ENCODE results near the gene TNIP2. TPM values are rescaled to one million over a fixed set of nuclear protein-coding genes. Genes with fewer than 3 reads are reported as not detected.

The TNIP2 gene
- total RNA-seq, 4 donors from 2014 or later, result 91.8 to 203 (median 129) TPM

DNA sequence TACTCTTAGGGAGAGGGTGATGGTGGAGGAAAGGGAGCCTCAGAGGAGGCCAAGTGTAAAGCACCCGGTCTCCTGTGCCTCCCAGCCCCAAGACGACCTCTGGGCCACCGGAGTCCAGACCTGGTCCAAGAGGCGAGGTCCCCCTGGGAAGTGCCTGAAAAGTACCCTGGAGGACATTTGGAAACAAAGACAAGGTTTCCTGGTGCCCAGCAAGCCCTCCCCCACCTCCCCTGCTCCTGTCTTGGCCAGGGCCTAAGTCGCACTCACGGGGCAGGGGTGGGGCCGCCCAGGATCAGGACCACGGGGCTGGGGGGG, 36.2 kb upstream of the TNIP2 start:
- Histone ChIP-seq H3K36me3 (no peaks in the 10 kb centered on the region), H3K4me3 (no peak overlapping the region), H3K9me3 (no peaks in the 10 kb centered on the region), H3K4me1 (peaks cover 34 to 63% (median 52%) of the 10 kb centered on the region in 4 donors), H3K27ac (peak overlapping the region; percentile 12 to 84 (median 80)), H3K27me3 (no peaks in the 10 kb centered on the region)
- intact Hi-C loops (cut with DNase I; ENCODE audit: low total_unique reads) (no loop called here), in situ Hi-C loops (cut with MboI; ENCODE audit: low pct_ligation_motif_present in 1 of 4, low pct_unique_long_range_greater_than_20kb in 1 of 4, low sequenced_read_pairs in 3 of 4) (no loop called here)
- DNase-seq, result no peak
- WGBS, 2 donors (ENCODE audit: low coverage in 1 of 2), result 87% methylated on average over 6 of the region's 8 CpGs; no CpG with 5 or more reads in 1 of the 2 donors
- no peak for TF ChIP-seq POLR2A (IDR thresholded peaks at IDR 0.05)
- no peak for TF ChIP-seq EP300 (IDR thresholded peaks at IDR 0.05; ENCODE audit: low read depth)
- TF ChIP-seq POLR2AphosphoS5 (IDR thresholded peaks at IDR 0.05), result no peak
- TF ChIP-seq, protein P1, sequence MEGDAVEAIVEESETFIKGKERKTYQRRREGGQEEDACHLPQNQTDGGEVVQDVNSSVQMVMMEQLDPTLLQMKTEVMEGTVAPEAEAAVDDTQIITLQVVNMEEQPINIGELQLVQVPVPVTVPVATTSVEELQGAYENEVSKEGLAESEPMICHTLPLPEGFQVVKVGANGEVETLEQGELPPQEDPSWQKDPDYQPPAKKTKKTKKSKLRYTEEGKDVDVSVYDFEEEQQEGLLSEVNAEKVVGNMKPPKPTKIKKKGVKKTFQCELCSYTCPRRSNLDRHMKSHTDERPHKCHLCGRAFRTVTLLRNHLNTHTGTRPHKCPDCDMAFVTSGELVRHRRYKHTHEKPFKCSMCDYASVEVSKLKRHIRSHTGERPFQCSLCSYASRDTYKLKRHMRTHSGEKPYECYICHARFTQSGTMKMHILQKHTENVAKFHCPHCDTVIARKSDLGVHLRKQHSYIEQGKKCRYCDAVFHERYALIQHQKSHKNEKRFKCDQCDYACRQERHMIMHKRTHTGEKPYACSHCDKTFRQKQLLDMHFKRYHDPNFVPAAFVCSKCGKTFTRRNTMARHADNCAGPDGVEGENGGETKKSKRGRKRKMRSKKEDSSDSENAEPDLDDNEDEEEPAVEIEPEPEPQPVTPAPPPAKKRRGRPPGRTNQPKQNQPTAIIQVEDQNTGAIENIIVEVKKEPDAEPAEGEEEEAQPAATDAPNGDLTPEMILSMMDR (IDR thresholded peaks at IDR 0.05), result no peak

DNA sequence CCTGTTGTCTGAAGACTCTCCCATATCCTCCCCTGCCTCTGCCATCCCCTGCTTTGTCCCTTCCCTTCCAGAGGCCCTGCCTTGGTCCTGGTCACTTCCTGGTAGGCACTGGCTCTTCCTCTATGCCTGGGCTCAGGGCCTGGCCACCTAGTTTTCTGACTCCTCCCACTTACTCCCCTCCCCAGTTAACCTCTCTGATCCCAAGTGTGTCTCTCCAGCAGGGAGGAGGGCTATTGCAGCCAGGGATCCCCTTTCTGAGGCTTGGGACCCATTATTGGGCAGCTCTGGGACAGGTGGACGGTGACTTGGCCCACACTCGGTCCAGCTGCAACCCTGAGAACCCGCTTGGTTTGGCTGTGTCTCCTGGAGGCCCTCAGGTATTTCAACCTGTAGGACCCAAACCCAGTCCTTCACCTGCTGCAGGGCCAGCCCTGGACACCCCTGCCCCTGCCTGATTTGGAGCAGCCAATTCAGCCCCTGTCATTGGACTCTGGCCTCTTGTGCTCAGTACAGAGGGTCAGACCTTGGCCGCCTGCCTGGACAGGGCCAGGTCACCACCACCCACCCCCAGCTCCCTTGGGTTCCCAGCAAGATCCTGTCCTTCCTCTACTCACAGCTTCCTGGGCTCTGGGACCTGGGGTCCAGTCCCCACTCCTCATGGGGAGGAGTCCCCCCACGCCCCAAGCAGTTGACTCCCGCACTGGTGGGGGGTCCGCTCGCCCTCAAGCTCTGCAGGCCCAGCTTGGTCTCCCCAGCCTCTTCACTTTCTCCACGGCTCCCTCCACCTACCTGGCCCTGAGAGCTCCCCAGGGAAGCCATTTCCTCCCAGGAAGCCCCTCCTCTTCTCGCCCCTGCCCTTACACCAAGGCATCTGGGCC, 35.6 kb upstream of the TNIP2 start:
- H3K9me3 ChIP-seq, result no peaks in the 10 kb centered on the region
- 98 to 100% methylated on average over 1 to 8 of the region's 10 CpGs for WGBS, 2 donors (ENCODE audit: low coverage in 1 of 2)
- intact Hi-C loops (cut with DNase I; ENCODE audit: low total_unique reads) (no loop called here), in situ Hi-C loops (cut with MboI; ENCODE audit: low pct_ligation_motif_present in 1 of 4, low pct_unique_long_range_greater_than_20kb in 1 of 4, low sequenced_read_pairs in 3 of 4) (no loop called here)
- TF ChIP-seq, protein P1 (IDR thresholded peaks at IDR 0.05), result no peak
- TF ChIP-seq POLR2AphosphoS5 (IDR thresholded peaks at IDR 0.05) (no peak), EP300 (IDR thresholded peaks at IDR 0.05; ENCODE audit: low read depth) (no peak), POLR2A (IDR thresholded peaks at IDR 0.05) (no peak)
- H3K36me3 ChIP-seq, result no peaks in the 10 kb centered on the region
- H3K27ac ChIP-seq, result peak overlapping the region in 3 of 4 donors; percentile 78 to 84 (median 82)
- peak; percentile 29 for DNase-seq
- no peak overlapping the region for H3K4me3 ChIP-seq
- H3K4me1 ChIP-seq, result peaks cover 28 to 60% (median 46%) of the 10 kb centered on the region in 4 donors
- no peaks in the 10 kb centered on the region for H3K27me3 ChIP-seq

DNA sequence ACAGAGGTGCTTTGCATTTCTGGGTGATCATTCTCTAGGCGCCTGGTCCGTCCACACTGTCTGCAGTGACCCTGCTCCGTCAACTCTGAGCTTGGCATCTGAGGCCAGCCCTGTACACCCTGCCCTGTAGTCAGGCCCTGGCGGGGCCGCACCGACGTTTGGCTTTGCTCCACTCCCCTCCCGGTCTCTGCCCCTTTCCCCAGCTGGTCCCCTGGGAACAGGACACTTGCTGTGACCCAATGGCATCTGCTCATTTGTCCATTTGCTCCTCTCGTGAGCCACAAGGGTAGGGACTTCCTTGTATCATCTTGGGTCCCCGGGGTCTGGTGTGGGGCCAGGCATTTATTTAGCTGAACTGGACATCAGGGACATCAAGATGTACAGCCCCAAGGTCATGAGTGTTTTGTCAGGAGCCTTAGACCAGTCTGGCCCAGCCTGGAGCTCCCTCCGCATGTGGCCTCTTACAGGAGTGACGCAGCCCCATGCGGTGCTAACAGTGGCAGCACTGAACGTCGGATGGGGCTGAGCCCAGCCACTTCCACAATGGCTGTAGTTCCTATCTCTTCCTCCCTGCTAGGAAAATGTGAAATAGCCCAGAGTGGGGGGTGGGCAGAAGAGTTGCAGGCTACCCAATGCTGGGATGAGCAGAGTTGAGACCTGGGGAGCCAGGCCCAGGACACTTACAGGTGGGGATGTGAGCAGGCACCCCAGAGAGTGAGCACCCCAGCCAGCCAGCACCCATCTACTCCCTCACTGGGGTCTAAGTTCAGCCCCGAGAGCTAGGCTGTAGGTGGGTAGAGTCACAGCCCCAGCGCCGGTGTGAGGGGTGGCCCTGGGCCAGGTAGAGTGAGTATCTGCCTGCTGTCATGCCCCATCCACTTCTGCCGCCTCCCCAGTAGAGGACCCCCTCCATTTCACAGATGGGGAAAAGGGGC, 34.7 kb upstream of the TNIP2 start:
- intact Hi-C loops (cut with DNase I; ENCODE audit: low total_unique reads), result no loop called here
- H3K27me3 ChIP-seq, result no peaks in the 10 kb centered on the region
- WGBS, 2 donors (ENCODE audit: low coverage in 1 of 2), result 70 to 79% methylated on average over 4 to 19 of the region's 19 CpGs
- no peak overlapping the region for H3K27ac ChIP-seq
- H3K36me3 ChIP-seq, result no peaks in the 10 kb centered on the region
- H3K4me1 ChIP-seq, result peaks cover 20 to 51% (median 37%) of the 10 kb centered on the region in 4 donors
- DNase-seq, result no peak
- in situ Hi-C loops (cut with MboI; ENCODE audit: low pct_ligation_motif_present in 1 of 4, low pct_unique_long_range_greater_than_20kb in 1 of 4, low sequenced_read_pairs in 3 of 4), result no loop called here
- TF ChIP-seq POLR2AphosphoS5 (IDR thresholded peaks at IDR 0.05) (no peak), POLR2A (IDR thresholded peaks at IDR 0.05) (no peak), EP300 (IDR thresholded peaks at IDR 0.05; ENCODE audit: low read depth) (no peak)
- TF ChIP-seq, protein P1 (IDR thresholded peaks at IDR 0.05), result no peak
- H3K4me3 ChIP-seq, result no peak overlapping the region
- no peaks in the 10 kb centered on the region for H3K9me3 ChIP-seq

Data from transverse colon (tissue), 4 donors.